ENCODE results near the gene NACAD. TPM values are rescaled to one million over a fixed set of nuclear protein-coding genes. Genes with fewer than 3 reads are reported as not detected.

NACAD gene
- total RNA-seq, 1 donor from 2014 or later, result 0.20 TPM

GRCh38 chr7:45089341-45089891 lies 647 bp upstream of the NACAD start:
- ATAC-seq, result peak; percentile 42

- no peak for ATAC-seq
Observed at GRCh38 chr7:45088146-45088701, 545 bp downstream of the NACAD start.

- no peak for ATAC-seq
Observed at GRCh38 chr7:45087301-45088145, 1.2 kb downstream of the NACAD start.

GRCh38 chr7:45086331-45087065 lies 2.3 kb downstream of the NACAD start:
- ATAC-seq, result no peak

GRCh38 chr7:45085619-45086200 lies 3.1 kb downstream of the NACAD start:
- no peak for ATAC-seq

GRCh38 chr7:45084901-45085618 lies 3.7 kb downstream of the NACAD start:
- ATAC-seq, result no peak

- ATAC-seq, result no peak
Observed at GRCh38 chr7:45084336-45084735, 4.4 kb downstream of the NACAD start.

- peak; percentile 3 for ATAC-seq
Observed at GRCh38 chr7:45082831-45083331, 5.9 kb downstream of the NACAD start.

- peak; percentile 6 for ATAC-seq
Observed at GRCh38 chr7:45082031-45082830, 6.5 kb downstream of the NACAD start.

GRCh38 chr7:45081670-45081974 lies 7.1 kb downstream of the NACAD start:
- ATAC-seq, result peak; percentile 6

- ATAC-seq, result no peak
Observed at GRCh38 chr7:45080958-45081669, 7.7 kb downstream of the NACAD start.

GRCh38 chr7:45080265-45080957 lies 8.4 kb downstream of the NACAD start:
- ATAC-seq, result peak; percentile 22

GRCh38 chr7:45078125-45078681 lies 10.6 kb downstream of the NACAD start:
- ATAC-seq, result no peak

- ATAC-seq, result no peak
Observed at GRCh38 chr7:45077579-45077978, 11.2 kb downstream of the NACAD start.

GRCh38 chr7:45076946-45077345 lies 11.8 kb downstream of the NACAD start:
- no peak for ATAC-seq

GRCh38 chr7:45075871-45076796 lies 12.6 kb downstream of the NACAD start:
- no peak for ATAC-seq

- ATAC-seq, result no peak
Observed at GRCh38 chr7:45075355-45075644, 13.5 kb downstream of the NACAD start.

- ATAC-seq, result no peak
Observed at GRCh38 chr7:45074528-45075354, 14.0 kb downstream of the NACAD start.
